B cell (primary cell): ENCODE data around the gene CCR6. TPM values are rescaled to one million over a fixed set of nuclear protein-coding genes. Genes with fewer than 3 reads are reported as not detected.

Experiments
- ATAC-seq: fragments of 200-7000 bp; cut with Tn5 transposase; one replicate; pipeline ENCODE4 v1.10.0; 2021; ENCODE audit warnings: low read depth, mild to moderate bottlenecking, moderate number of reproducible peaks, moderate library complexity
- CTCF ChIA-PET: fragments of 350-600 bp; sonication (Branson Sonifier 250); formaldehyde crosslinking; loops from one replicate; lab custom pipeline; 2021; ENCODE audit warnings: antibody characterized with exemption, inconsistent platforms; lab: Charles Lee
- POLR2A ChIA-PET: fragments of 350-600 bp; sonication (Branson Sonifier 250); formaldehyde crosslinking; loops from one replicate; lab custom pipeline; 2021; ENCODE audit warnings: antibody characterized with exemption; lab: Charles Lee
- DNase-seq: peaks from one replicate; pipeline ENCODE4 v3.0.0; 2013
- H2AFZ ChIP-seq: 2 replicates; pipeline ENCODE4 v1.6.1; 2012; ENCODE audit warnings: mild to moderate bottlenecking, low read depth, low read length; ENCODE audit not compliant: insufficient read depth, poor library complexity, severe bottlenecking
- H3K27ac ChIP-seq, 2 donors: 1 replicate in 1 of 2; 2 replicates in 1 of 2; pipeline ENCODE4 v1.5.1; 2012 to 2013; ENCODE audit warnings: low read length in 2 of 2, mild to moderate bottlenecking in 2 of 2, moderate library complexity in 1 of 2
- H3K27me3 ChIP-seq, 4 experiments: fragments of 200-600 bp in 1 of 4; sonication (generic) in 1 of 4; replicated peaks in 1 of 4; 1 replicate in 2 of 4; 2 replicates in 2 of 4; pipeline versions ENCODE4 v1.6.1 to v1.7.0; 2013 to 2016; ENCODE audit warnings: low read length in 3 of 4, mild to moderate bottlenecking in 2 of 4, mixed read lengths in 1 of 4, moderate library complexity in 1 of 4; ENCODE audit not compliant: insufficient read depth in 4 of 4, control insufficient read depth in 3 of 4; ENCODE audit errors: control extremely low read depth in 1 of 4
- H3K36me3 ChIP-seq, 2 experiments: replicated peaks in 1 of 2; 1 replicate in 1 of 2; 2 replicates in 1 of 2; pipeline versions ENCODE4 v1.6.1 to v1.7.1; 2013; ENCODE audit warnings: low read length in 1 of 2; ENCODE audit not compliant: insufficient read depth in 2 of 2, control insufficient read depth in 1 of 2; ENCODE audit errors: control extremely low read depth in 1 of 2, extremely low read depth in 1 of 2
- H3K4me1 ChIP-seq, 2 donors: fragments of 200-600 bp in 1 of 2; sonication (generic) in 1 of 2; 1 replicate in 1 of 2; 2 replicates in 1 of 2; pipeline versions ENCODE4 v1.5.1 to v1.6.1; 2013 to 2017; ENCODE audit warnings: low read length in 2 of 2; ENCODE audit not compliant: control insufficient read depth in 2 of 2, insufficient read depth in 2 of 2
- H3K4me2 ChIP-seq: replicated peaks from 2 replicates; pipeline ENCODE3; 2012; ENCODE audit warnings: mild to moderate bottlenecking, low read depth, low read length; ENCODE audit not compliant: poor library complexity, severe bottlenecking
- H3K4me3 ChIP-seq, 5 experiments: fragments of 200-600 bp in 1 of 5; sonication (generic) in 1 of 5; 1 replicate in 3 of 5; 2 replicates in 2 of 5; pipeline versions ENCODE4 v1.5.1 to v1.7.0; 2011 to 2016; ENCODE audit warnings: low read length in 4 of 5, mild to moderate bottlenecking in 4 of 5, low read depth in 2 of 5, control low read depth in 1 of 5, moderate library complexity in 1 of 5; ENCODE audit not compliant: insufficient read depth in 1 of 5; ENCODE audit errors: control extremely low read depth in 1 of 5, extremely low read depth in 1 of 5
- H3K79me2 ChIP-seq: fragments of 200-600 bp; sonication (generic); one replicate; pipeline ENCODE4 v1.6.0; 2016; ENCODE audit warnings: low read length; ENCODE audit not compliant: control insufficient read depth, insufficient read depth
- H3K9ac ChIP-seq: fragments of 200-600 bp; sonication (generic); 2 replicates; pipeline ENCODE4 v1.6.1; 2017; ENCODE audit warnings: mild to moderate bottlenecking, low read length, moderate library complexity
- H3K9me3 ChIP-seq, 3 donors: one replicate each; pipeline versions ENCODE4 v1.6.1 to v1.7.1; 2013; ENCODE audit warnings: low read length in 2 of 3; ENCODE audit not compliant: control insufficient read depth in 2 of 3, insufficient read depth in 1 of 3; ENCODE audit errors: control extremely low read depth in 1 of 3
- H4K20me1 ChIP-seq: 2 replicates; pipeline ENCODE4 v1.6.0; 2012; ENCODE audit warnings: mild to moderate bottlenecking, low read length; ENCODE audit not compliant: insufficient read depth, control insufficient read depth, poor library complexity, severe bottlenecking
- H3K27ac Mint-ChIP-seq: one replicate; pipeline ENCODE4 v1.8.0; 2021; ENCODE audit warnings: mixed read lengths
- H3K27me3 Mint-ChIP-seq: one replicate; pipeline ENCODE4 v1.8.0; 2021; ENCODE audit warnings: mixed read lengths
- H3K4me1 Mint-ChIP-seq: one replicate; pipeline ENCODE4 v1.8.0; 2021; ENCODE audit warnings: mixed read lengths
- H3K4me3 Mint-ChIP-seq: one replicate; pipeline ENCODE4 v1.8.0; 2021; ENCODE audit warnings: mixed read lengths
- H3K9me3 Mint-ChIP-seq: one replicate; pipeline ENCODE4 v1.8.0; 2022; ENCODE audit warnings: mixed read lengths; ENCODE audit not compliant: insufficient read depth
- CTCF ChIP-seq: fragments of 200-600 bp; IDR thresholded peaks from one replicate; pipeline ENCODE4 v1.8.0; 2022; ENCODE audit warnings: antibody characterized with exemption, mild to moderate bottlenecking
- EZH2 ChIP-seq: IDR thresholded peaks from 2 replicates; pipeline ENCODE4 v1.6.1; 2012; ENCODE audit warnings: borderline replicate concordance, low read depth, mild to moderate bottlenecking, moderate library complexity, low read length; ENCODE audit not compliant: insufficient read depth, poor library complexity, severe bottlenecking
- WGBS: methylation state at CpG from one replicate; pipeline ENCODE4 v1.1.5; 2013; ENCODE audit warnings: missing lambda C conversion rate; ENCODE audit not compliant: insufficient coverage; 5-methylcytosine and 5-hydroxymethylcytosine counted together
- intact Hi-C: fragments of 100-400 bp; cut with micrococcal nuclease; formaldehyde crosslinking; loops from one replicate; pipeline ENCODE4 v1.10.0; 2022
- polyA plus RNA-seq: library from polyadenylated mRNA; depleted of rRNA; stranded (reverse); fragments of >200 nt; gene quantifications from 2 replicates; pipeline ENCODE4 v1.2.3, GENCODE V29; 2012
- total RNA-seq, 2 donors: library from RNA; stranded (reverse); fragments of 120-200 nt in 1 of 2; gene quantifications; 1 replicate in 1 of 2; 2 replicates in 1 of 2; pipeline versions ENCODE4 v1.2.3 to v1.2.4, GENCODE V29; 2013 to 2022

CCR6 gene
- total and polyA plus RNA-seq, 2 donors (not counting 1 experiment from before 2014, with no cell fraction given), result 18.2 to 30.9 TPM

- 19% methylated on average over 17 of the region's 25 CpGs for WGBS
- no peaks in the 10 kb centered on the region for H3K27me3 ChIP-seq
- CTCF ChIA-PET, result interaction anchor here (0.8 to 22.6 kb wide), 13 partner anchors 9 to 487 kb away, joined by 3 to 437 read pairs (median 5); partner anchors contain the start of gene CCR6
- H3K4me2 ChIP-seq, result peak overlapping the region; percentile 88
- H3K27ac ChIP-seq, result peak overlapping the region; percentile 98 to 100
- TF ChIP-seq EZH2 (no peak), CTCF (no peak)
- no peaks in the 10 kb centered on the region for H3K9me3 Mint-ChIP-seq
- H3K4me1 ChIP-seq, result peaks cover 85 to 94% of the 10 kb centered on the region in 2 donors
- DNase-seq, result peak; percentile 98
- peak; percentile 78 for ATAC-seq
- H4K20me1 ChIP-seq, result no peaks in the 10 kb centered on the region
- H3K36me3 ChIP-seq, result peaks cover 0 to 14% of the 10 kb centered on the region in 2 experiments
- H3K4me3 ChIP-seq, result peak overlapping the region; percentile 46 to 77 (median 61)
- intact Hi-C loops, result loop anchor here (1.0 kb wide), 6 partner anchors 8 to 35 kb away; no protein-coding TSS in a partner anchor
- H3K4me1 Mint-ChIP-seq, result peaks cover 94% of the 10 kb centered on the region
- H3K79me2 ChIP-seq, result peaks cover 85% of the 10 kb centered on the region
- H3K27me3 Mint-ChIP-seq, result no peaks in the 10 kb centered on the region
- POLR2A ChIA-PET, result interaction anchor here (0.6 to 14.2 kb wide), 11 partner anchors 9 to 185 kb away, joined by 3 to 432 read pairs (median 5); partner anchors contain the start of genes CCR6, CEP43 and RNASET2
- peak overlapping the region; percentile 96 for H3K27ac Mint-ChIP-seq
- peak overlapping the region; percentile 74 for H3K9ac ChIP-seq
- H3K9me3 ChIP-seq, result no peaks in the 10 kb centered on the region
- peak overlapping the region; percentile 84 for H3K4me3 Mint-ChIP-seq
- H2AFZ ChIP-seq, result no peak overlapping the region
These were observed 8.7 kb upstream of the CCR6 start for GRCh38 chr6:167113935-167114910.
